ENCODE measurements around the gene PPARA. TPM values are rescaled to one million over a fixed set of nuclear protein-coding genes. Genes with fewer than 3 reads are reported as not detected.

Gene PPARA
- total and polyA plus RNA-seq, 2 experiments from 2014 or later, result 4.7 to 12.6 TPM

DNA sequence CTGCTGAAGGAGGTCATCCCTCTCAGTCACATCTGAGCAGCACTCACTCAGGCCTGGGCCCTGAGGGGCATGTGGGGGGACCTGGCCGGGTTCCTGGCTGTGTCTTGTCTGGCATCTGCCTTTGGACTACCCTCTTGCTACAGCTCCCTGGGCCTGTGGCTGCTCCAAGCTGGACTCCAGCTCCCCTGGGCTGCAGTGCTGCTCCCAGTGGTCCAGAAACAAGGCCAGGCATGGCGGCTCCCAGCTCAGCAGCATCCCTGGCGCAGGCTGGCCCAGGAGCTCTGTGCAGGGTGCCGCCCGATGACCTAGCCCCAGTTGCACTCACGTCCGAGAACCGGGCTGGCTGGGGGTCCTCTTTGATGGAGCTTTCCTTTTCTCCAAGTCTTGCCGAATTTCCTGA, 94.4 kb downstream of the PPARA start (continued):
- TF ChIP-seq, protein P1, sequence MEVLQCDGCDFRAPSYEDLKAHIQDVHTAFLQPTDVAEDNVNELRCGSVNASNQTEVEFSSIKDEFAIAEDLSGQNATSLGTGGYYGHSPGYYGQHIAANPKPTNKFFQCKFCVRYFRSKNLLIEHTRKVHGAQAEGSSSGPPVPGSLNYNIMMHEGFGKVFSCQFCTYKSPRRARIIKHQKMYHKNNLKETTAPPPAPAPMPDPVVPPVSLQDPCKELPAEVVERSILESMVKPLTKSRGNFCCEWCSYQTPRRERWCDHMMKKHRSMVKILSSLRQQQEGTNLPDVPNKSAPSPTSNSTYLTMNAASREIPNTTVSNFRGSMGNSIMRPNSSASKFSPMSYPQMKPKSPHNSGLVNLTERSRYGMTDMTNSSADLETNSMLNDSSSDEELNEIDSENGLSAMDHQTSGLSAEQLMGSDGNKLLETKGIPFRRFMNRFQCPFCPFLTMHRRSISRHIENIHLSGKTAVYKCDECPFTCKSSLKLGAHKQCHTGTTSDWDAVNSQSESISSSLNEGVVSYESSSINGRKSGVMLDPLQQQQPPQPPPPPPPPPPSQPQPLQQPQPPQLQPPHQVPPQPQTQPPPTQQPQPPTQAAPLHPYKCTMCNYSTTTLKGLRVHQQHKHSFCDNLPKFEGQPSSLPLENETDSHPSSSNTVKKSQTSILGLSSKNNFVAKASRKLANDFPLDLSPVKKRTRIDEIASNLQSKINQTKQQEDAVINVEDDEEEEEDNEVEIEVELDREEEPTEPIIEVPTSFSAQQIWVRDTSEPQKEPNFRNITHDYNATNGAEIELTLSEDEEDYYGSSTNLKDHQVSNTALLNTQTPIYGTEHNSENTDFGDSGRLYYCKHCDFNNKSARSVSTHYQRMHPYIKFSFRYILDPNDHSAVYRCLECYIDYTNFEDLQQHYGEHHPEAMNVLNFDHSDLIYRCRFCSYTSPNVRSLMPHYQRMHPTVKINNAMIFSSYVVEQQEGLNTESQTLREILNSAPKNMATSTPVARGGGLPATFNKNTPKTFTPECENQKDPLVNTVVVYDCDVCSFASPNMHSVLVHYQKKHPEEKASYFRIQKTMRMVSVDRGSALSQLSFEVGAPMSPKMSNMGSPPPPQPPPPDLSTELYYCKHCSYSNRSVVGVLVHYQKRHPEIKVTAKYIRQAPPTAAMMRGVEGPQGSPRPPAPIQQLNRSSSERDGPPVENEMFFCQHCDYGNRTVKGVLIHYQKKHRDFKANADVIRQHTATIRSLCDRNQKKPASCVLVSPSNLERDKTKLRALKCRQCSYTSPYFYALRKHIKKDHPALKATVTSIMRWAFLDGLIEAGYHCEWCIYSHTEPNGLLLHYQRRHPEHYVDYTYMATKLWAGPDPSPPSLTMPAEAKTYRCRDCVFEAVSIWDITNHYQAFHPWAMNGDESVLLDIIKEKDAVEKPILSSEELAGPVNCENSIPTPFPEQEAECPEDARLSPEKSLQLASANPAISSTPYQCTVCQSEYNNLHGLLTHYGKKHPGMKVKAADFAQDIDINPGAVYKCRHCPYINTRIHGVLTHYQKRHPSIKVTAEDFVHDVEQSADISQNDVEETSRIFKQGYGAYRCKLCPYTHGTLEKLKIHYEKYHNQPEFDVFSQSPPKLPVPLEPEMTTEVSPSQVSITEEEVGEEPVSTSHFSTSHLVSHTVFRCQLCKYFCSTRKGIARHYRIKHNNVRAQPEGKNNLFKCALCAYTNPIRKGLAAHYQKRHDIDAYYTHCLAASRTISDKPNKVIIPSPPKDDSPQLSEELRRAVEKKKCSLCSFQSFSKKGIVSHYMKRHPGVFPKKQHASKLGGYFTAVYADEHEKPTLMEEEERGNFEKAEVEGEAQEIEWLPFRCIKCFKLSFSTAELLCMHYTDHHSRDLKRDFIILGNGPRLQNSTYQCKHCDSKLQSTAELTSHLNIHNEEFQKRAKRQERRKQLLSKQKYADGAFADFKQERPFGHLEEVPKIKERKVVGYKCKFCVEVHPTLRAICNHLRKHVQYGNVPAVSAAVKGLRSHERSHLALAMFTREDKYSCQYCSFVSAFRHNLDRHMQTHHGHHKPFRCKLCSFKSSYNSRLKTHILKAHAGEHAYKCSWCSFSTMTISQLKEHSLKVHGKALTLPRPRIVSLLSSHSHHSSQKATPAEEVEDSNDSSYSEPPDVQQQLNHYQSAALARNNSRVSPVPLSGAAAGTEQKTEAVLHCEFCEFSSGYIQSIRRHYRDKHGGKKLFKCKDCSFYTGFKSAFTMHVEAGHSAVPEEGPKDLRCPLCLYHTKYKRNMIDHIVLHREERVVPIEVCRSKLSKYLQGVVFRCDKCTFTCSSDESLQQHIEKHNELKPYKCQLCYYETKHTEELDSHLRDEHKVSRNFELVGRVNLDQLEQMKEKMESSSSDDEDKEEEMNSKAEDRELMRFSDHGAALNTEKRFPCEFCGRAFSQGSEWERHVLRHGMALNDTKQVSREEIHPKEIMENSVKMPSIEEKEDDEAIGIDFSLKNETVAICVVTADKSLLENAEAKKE (CRISPR knock-in tag; IDR thresholded peaks at IDR 0.05), result no peak
- no peak for TF ChIP-seq CREB1 (CRISPR knock-in tag; IDR thresholded peaks at IDR 0.05; ENCODE audit: low read depth)
- no peak for TF ChIP-seq ZNF331 (CRISPR knock-in tag; IDR thresholded peaks at IDR 0.05; ENCODE audit: low read depth)
- TF ChIP-seq, protein P2, sequence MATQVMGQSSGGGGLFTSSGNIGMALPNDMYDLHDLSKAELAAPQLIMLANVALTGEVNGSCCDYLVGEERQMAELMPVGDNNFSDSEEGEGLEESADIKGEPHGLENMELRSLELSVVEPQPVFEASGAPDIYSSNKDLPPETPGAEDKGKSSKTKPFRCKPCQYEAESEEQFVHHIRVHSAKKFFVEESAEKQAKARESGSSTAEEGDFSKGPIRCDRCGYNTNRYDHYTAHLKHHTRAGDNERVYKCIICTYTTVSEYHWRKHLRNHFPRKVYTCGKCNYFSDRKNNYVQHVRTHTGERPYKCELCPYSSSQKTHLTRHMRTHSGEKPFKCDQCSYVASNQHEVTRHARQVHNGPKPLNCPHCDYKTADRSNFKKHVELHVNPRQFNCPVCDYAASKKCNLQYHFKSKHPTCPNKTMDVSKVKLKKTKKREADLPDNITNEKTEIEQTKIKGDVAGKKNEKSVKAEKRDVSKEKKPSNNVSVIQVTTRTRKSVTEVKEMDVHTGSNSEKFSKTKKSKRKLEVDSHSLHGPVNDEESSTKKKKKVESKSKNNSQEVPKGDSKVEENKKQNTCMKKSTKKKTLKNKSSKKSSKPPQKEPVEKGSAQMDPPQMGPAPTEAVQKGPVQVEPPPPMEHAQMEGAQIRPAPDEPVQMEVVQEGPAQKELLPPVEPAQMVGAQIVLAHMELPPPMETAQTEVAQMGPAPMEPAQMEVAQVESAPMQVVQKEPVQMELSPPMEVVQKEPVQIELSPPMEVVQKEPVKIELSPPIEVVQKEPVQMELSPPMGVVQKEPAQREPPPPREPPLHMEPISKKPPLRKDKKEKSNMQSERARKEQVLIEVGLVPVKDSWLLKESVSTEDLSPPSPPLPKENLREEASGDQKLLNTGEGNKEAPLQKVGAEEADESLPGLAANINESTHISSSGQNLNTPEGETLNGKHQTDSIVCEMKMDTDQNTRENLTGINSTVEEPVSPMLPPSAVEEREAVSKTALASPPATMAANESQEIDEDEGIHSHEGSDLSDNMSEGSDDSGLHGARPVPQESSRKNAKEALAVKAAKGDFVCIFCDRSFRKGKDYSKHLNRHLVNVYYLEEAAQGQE (IDR thresholded peaks at IDR 0.05; ENCODE audit: unreplicated experiment), result no peak
- no peak for TF ChIP-seq EZH2phosphoT487 (IDR thresholded peaks at IDR 0.05; ENCODE audit: unreplicated experiment)
- no peak for TF ChIP-seq NANOG (IDR thresholded peaks at IDR 0.05; ENCODE audit: borderline replicate concordance)

DNA sequence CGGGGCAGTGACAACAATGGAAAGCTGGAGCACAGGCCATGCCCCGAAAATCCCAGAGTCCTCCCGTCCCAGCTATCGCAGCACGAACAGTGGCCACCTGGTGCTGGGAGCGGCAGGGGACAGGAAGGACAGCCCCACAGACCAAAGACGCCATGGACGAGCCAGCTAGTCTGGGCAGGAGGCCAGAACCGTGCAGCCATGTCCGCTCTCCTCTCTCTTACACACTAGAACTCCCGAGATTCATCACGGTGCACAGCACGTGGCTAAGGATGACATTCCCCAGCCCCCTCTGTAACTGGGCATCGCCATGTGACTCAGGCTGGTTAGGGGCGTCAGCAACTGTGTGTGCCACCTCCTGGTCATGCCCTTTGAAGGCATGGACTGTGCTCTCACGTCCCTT, 95.2 kb downstream of the PPARA start:
- Histone ChIP-seq H3F3A (replicated peaks; ENCODE audit: low read depth) (no peaks in the 10 kb centered on the region), H3K4me2 (no peak overlapping the region), H2AFZ (no peak overlapping the region), H3K27ac (ENCODE audit: low read depth) (no peak overlapping the region), H3K4me3 (no peak overlapping the region), H3K9me2 (ENCODE audit: insufficient read depth) (no peaks in the 10 kb centered on the region), H3K36me3 (ENCODE audit: insufficient read depth) (no peaks in the 10 kb centered on the region), H4K20me1 (replicated peaks; ENCODE audit: insufficient read depth) (no peaks in the 10 kb centered on the region), H3K27me3 (ENCODE audit: insufficient read depth) (no peaks in the 10 kb centered on the region), H3K4me1 (ENCODE audit: insufficient read depth) (no peaks in the 10 kb centered on the region), H3K79me2 (replicated peaks; ENCODE audit: insufficient read depth) (no peaks in the 10 kb centered on the region)
- ATAC-seq, result no peak
- H3K9me3 Mint-ChIP-seq, result no peaks in the 10 kb centered on the region
- H3K27me3 Mint-ChIP-seq (ENCODE audit: insufficient read depth, low read depth, poor library complexity), result peaks cover 8% of the 10 kb centered on the region
- peaks cover 4% of the 10 kb centered on the region for H3K4me1 Mint-ChIP-seq
- H3K36me3 Mint-ChIP-seq (ENCODE audit: low read depth), result peaks cover 2% of the 10 kb centered on the region; the same call in 1 of the 3 replicates
- H3K27ac Mint-ChIP-seq, result no peak overlapping the region
- H3K4me3 Mint-ChIP-seq, result no peak overlapping the region
- DNase-seq (ENCODE audit: low spot score), result no peak
- TF ChIP-seq POLR2AphosphoS5 (IDR thresholded peaks at IDR 0.05; ENCODE audit: low read depth) (no peak), ZNF331 (CRISPR knock-in tag; IDR thresholded peaks at IDR 0.05; ENCODE audit: low read depth) (no peak), ZNF114 (CRISPR knock-in tag; IDR thresholded peaks at IDR 0.05) (no peak), EZH2 (IDR thresholded peaks at IDR 0.05; ENCODE audit: low read depth, unreplicated experiment) (no peak), CREB1 (CRISPR knock-in tag; IDR thresholded peaks at IDR 0.05; ENCODE audit: low read depth) (no peak), EZH2phosphoT487 (IDR thresholded peaks at IDR 0.05; ENCODE audit: unreplicated experiment) (no peak), JUNB (IDR thresholded peaks at IDR 0.05; ENCODE audit: unreplicated experiment) (no peak), NANOG (IDR thresholded peaks at IDR 0.05; ENCODE audit: borderline replicate concordance) (no peak)

All from GM23338 (cell line).